HepG2 (cell line): ENCODE data around the gene VGLL4.

ENCODE experiments used
- ETV6 ChIP-seq: sonication (generic); formaldehyde crosslinking; conservative IDR thresholded peaks from 2 replicates; pipeline ENCODE4 v1.4.0; 2020; ENCODE audit warnings: missing genetic modification reagents
- GABPB1 ChIP-seq: IDR thresholded peaks from 2 replicates; pipeline ENCODE4 v1.6.1; 2016; ENCODE audit warnings: mild to moderate bottlenecking, missing genetic modification reagents, moderate library complexity, missing compliant biosample characterization
- HNRNPH1 ChIP-seq: fragments of 200-400 bp; formaldehyde crosslinking; optimal IDR thresholded peaks from 2 replicates; pipeline ENCODE3; 2017; ENCODE audit warnings: mild to moderate bottlenecking, low read depth, low read length
- KDM1A ChIP-seq: IDR thresholded peaks from 2 replicates; pipeline ENCODE4 v1.6.1; 2016; ENCODE audit warnings: missing compliant biosample characterization
- POLR2A ChIP-seq, 2 experiments: IDR thresholded peaks; 2 replicates each; pipeline ENCODE4 v1.6.1; 2011; ENCODE audit warnings: low read depth in 2 of 2, low read length in 2 of 2, mild to moderate bottlenecking in 1 of 2, moderate library complexity in 1 of 2; ENCODE audit not compliant: insufficient read depth in 1 of 2
- ZFX ChIP-seq: sonication (generic); formaldehyde crosslinking; IDR thresholded peaks from 2 replicates; pipeline ENCODE4 v1.4.0; 2020; ENCODE audit warnings: mild to moderate bottlenecking, low read depth, missing genetic modification reagents, moderate library complexity
- ZNF3 ChIP-seq: IDR thresholded peaks from 2 replicates; pipeline ENCODE4 v1.7.0; 2017; ENCODE audit warnings: inconsistent platforms
- ZSCAN25 ChIP-seq: sonication (generic); formaldehyde crosslinking; IDR thresholded peaks from 2 replicates; pipeline ENCODE4 v1.8.0; 2022; ENCODE audit warnings: mild to moderate bottlenecking, missing genetic modification reagents
- TF ChIP-seq, protein P1 (sequence below): IDR thresholded peaks from 2 replicates; pipeline ENCODE4 v1.6.1; 2016; ENCODE audit warnings: missing compliant biosample characterization, missing genetic modification reagents, borderline replicate concordance

DNA sequence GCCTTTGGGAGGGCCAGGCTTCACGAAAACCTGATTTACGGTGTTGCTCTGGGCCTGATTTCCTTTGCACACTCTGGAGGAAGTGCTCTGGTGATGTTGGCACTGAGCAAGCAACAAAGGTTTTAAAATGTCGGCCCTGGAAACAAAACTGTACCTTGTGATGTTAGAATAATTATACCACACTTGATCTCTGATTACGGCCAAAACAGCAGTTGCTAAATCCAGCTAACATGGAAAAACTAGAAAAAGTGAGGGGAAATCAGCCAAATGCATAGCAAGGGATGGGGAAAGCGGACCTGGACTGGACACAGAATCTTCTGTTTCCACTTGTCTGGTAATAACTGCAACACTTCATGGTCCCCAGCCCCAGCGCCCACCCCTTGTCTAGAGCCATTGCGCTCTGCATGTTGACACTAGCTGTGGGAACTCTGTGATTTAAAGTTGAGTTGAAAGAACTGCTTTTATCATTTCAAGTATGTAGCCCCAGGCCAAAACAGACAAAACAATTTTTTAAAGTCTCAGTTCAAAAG is 120.1 kb downstream of the VGLL4 start:
- TF ChIP-seq ETV6 (CRISPR knock-in tag) = no peak
- no peak for TF ChIP-seq ZNF3
- no peak for TF ChIP-seq KDM1A (CRISPR knock-in tag)
- TF ChIP-seq ZFX = no peak
- TF ChIP-seq ZSCAN25 (CRISPR knock-in tag) = no peak
- TF ChIP-seq GABPB1 (CRISPR knock-in tag) = no peak
- TF ChIP-seq, protein P1, sequence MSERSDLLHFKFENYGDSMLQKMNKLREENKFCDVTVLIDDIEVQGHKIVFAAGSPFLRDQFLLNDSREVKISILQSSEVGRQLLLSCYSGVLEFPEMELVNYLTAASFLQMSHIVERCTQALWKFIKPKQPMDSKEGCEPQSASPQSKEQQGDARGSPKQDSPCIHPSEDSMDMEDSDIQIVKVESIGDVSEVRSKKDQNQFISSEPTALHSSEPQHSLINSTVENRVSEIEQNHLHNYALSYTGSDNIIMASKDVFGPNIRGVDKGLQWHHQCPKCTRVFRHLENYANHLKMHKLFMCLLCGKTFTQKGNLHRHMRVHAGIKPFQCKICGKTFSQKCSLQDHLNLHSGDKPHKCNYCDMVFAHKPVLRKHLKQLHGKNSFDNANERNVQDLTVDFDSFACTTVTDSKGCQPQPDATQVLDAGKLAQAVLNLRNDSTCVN (CRISPR knock-in tag) = no peak
- no peak for TF ChIP-seq POLR2A (IDR thresholded peaks at IDR 0.05; ENCODE audit: insufficient read depth in 1 of 2, low read depth in 2 of 2, low read length in 2 of 2)
- TF ChIP-seq HNRNPH1 = no peak
